Pancreas (tissue), 10 donors: ENCODE measurements around the gene PRTFDC1. TPM values are rescaled to one million over a fixed set of nuclear protein-coding genes. Genes with fewer than 3 reads are reported as not detected.

Experiments
- ATAC-seq, 4 donors: fragments of 200-7000 bp; cut with Tn5 transposase; one replicate each; pipeline versions ENCODE4 v1.8.0 to v1.9.1; 2020; ENCODE audit warnings: mild to moderate bottlenecking in 4 of 4, moderate library complexity in 4 of 4
- DNase-seq, 6 donors: peaks; one replicate each; pipeline ENCODE4 v3.0.0-alpha.2; 2020
- FAIRE-seq: peaks from 2 replicates; lab custom pipeline; 2012; peaks lifted over from hg19 to GRCh38; lab: Jason Lieb, UNC
- H3K27ac ChIP-seq, 4 donors: fragments of 200-600 bp; sonication (generic); 1 replicate in 3 of 4; 2 replicates in 1 of 4; pipeline versions ENCODE4 v1.5.0 to v1.8.0; 2020
- H3K27me3 ChIP-seq, 4 donors: fragments of 200-600 bp; one replicate each; pipeline ENCODE4 v1.8.0; 2021
- H3K36me3 ChIP-seq, 3 donors: fragments of 200-600 bp; sonication (generic) in 1 of 3; one replicate each; pipeline versions ENCODE4 v1.5.0 to v1.8.0; 2020 to 2021
- H3K4me1 ChIP-seq, 3 donors: fragments of 200-600 bp; one replicate each; pipeline ENCODE4 v1.8.0; 2021
- H3K4me3 ChIP-seq, 4 donors: fragments of 200-600 bp; sonication (generic) in 2 of 4; one replicate each; pipeline versions ENCODE4 v1.5.0 to v1.8.0; 2020 to 2021
- H3K9me3 ChIP-seq, 4 donors: fragments of 200-600 bp; one replicate each; pipeline ENCODE4 v1.8.0; 2021
- CTCF ChIP-seq, 4 donors: fragments of 200-600 bp; sonication (generic) in 3 of 4; IDR thresholded peaks; one replicate each; pipeline versions ENCODE4 v1.5.0 to v1.8.0; 2021; ENCODE audit warnings: antibody characterized with exemption in 4 of 4
- WGBS, 2 donors: extraction: QIAGEN DNeasy Blood & Tissue Kit; methylation state at CpG; one replicate each; pipeline ENCODE4 v1.1.7; 2013; 5-methylcytosine and 5-hydroxymethylcytosine counted together
- intact Hi-C, 3 donors: fragments of 100-400 bp; cut with DNase I; formaldehyde crosslinking; loops; one replicate each; pipeline versions ENCODE4 v1.11.1 to v1.14.2; 2022
- polyA plus RNA-seq, 2 donors: library from polyadenylated mRNA; stranded (reverse); fragments of 200-250 nt; gene quantifications; one replicate each; pipeline ENCODE4 v1.2.3, GENCODE V29; 2013
- total RNA-seq, 6 donors: library from RNA; stranded (reverse); fragmentation: NEBNext Ultra II Directional in 4 of 6; extraction: Animal tissue kit (Norgen Biotek cat#: 25700) in 4 of 6; gene quantifications; one replicate each; pipeline versions ENCODE4 v1.2.1 to v1.2.4, GENCODE V29; 2021 to 2023
- donor health status: healthy with polysubstance abuse.
- donor health status: DM: no; HTN: no; CAD: no; lungs with moderate emphysema.
- donor health status: DM: no; HTN: no; CAD: no.
- donor health status: control.
- donor health status: control.
- donor health status: Bipolar disorder and iron deficiency.
- donor health status: DM: yes; HTN: yes; CAD: no.
- donor health status: DM: no; HTN: no; CAD: no.
- donor health status: DM: no; HTN: no; CAD: no.
- donor health status: DM: yes; HTN: yes; CAD: no.

PRTFDC1 gene
- total and polyA plus RNA-seq, 8 donors: 1.7 to 6.1 (median 2.8) TPM

- FAIRE-seq: no peak
- Histone ChIP-seq H3K4me1 (no peaks in the 10 kb centered on the region), H3K4me3 (no peak overlapping the region), H3K9me3 (no peaks in the 10 kb centered on the region), H3K36me3 (no peaks in the 10 kb centered on the region), H3K27ac (no peak overlapping the region), H3K27me3 (no peaks in the 10 kb centered on the region)
- intact Hi-C loops: no loop called here
- 85 to 88% methylated on average over 11 of the region's 11 CpGs for WGBS, 2 donors
- DNase-seq: peak in 2 of 6 donors; percentile 29 to 33
- ATAC-seq: peak; percentile 43 to 83 (median 79)
- no peak for TF ChIP-seq CTCF (IDR thresholded peaks at IDR 0.05)
These were observed 7.7 kb downstream of the PRTFDC1 start for GRCh38 chr10:24944512-24945255.

- no peak for DNase-seq
- 92 to 93% methylated on average over 2 of the region's 2 CpGs for WGBS, 2 donors
- H3K4me1 ChIP-seq: no peaks in the 10 kb centered on the region
- H3K27ac ChIP-seq: no peak overlapping the region
- no peak for ATAC-seq
- no peak for FAIRE-seq
- no peak overlapping the region for H3K4me3 ChIP-seq
- no peaks in the 10 kb centered on the region for H3K27me3 ChIP-seq
- no peaks in the 10 kb centered on the region for H3K9me3 ChIP-seq
- H3K36me3 ChIP-seq: no peaks in the 10 kb centered on the region
- intact Hi-C loops: no loop called here
- no peak for TF ChIP-seq CTCF (IDR thresholded peaks at IDR 0.05)
These were observed 13.9 kb downstream of the PRTFDC1 start for GRCh38 chr10:24938525-24938924.

GRCh38 chr10:24938076-24938475, 14.3 kb downstream of the PRTFDC1 start:
- intact Hi-C loops: no loop called here
- Histone ChIP-seq H3K36me3 (no peaks in the 10 kb centered on the region), H3K27ac (no peak overlapping the region), H3K4me3 (no peak overlapping the region), H3K27me3 (no peaks in the 10 kb centered on the region), H3K9me3 (no peaks in the 10 kb centered on the region), H3K4me1 (no peaks in the 10 kb centered on the region)
- no peak for ATAC-seq
- WGBS, 2 donors: 92 to 100% methylated on average over 5 of the region's 5 CpGs
- no peak for TF ChIP-seq CTCF (IDR thresholded peaks at IDR 0.05)
- FAIRE-seq: no peak
- DNase-seq: no peak

- intact Hi-C loops: no loop called here
- FAIRE-seq: no peak
- H3K9me3 ChIP-seq: no peaks in the 10 kb centered on the region
- H3K27ac ChIP-seq: no peak overlapping the region
- no peak overlapping the region for H3K4me3 ChIP-seq
- no peak for DNase-seq
- no peaks in the 10 kb centered on the region for H3K4me1 ChIP-seq
- no peaks in the 10 kb centered on the region for H3K27me3 ChIP-seq
- ATAC-seq: no peak
- no peak for TF ChIP-seq CTCF (IDR thresholded peaks at IDR 0.05)
- H3K36me3 ChIP-seq: no peaks in the 10 kb centered on the region
- WGBS, 2 donors: 71 to 79% methylated on average over 8 of the region's 8 CpGs
These were observed 16.7 kb downstream of the PRTFDC1 start for GRCh38 chr10:24935504-24936292.
